ENCODE measurements around the gene SAMM50.

Gene SAMM50

DNA sequence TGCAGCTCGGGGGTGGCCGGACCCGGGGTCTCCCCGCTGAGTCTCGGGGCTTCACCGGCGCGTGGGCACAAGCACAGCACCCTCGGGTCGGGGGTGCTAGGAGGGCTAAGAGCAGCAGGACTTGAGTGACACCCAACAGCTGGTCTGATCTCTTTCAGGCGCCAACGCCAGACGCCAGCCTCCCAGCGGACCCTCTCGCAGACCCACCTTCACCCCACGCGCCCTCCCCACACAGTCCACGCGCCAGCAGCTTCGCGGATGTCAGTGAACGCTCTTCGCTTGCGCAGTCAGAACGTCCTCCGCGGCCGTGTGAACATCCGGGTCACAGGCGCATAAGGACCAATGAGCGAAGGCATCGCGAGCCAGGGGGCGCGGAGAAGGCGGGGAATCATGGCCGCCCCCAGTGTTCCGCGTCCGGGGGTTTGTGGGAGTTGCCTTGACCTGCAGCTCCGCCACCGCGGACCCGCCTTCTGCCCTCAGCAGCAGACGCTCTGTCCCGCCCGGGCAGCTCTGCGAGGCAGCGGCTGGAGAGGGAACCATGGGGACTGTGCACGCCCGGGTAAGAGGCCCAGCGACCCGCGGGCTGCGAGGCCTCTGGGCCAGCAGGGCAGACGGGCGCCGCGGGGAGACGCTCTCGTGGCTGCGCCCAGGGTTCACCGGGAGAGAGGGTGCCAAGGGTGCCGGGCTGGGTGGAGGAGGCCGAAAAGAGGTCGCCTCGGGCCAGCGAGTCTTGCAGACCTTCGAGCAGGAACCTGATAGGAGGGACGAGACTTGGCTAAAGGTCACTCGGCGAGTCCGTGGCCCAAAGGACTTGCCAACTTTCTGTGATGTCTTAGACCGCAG is at the start of gene SAMM50:
Gene SAMM50, plus strand, starts transcription at position 403 of the 843 bp plus-strand sequence. Its CDS starts 136 bp downstream, at position 539.
- DNase-seq: peak; percentile 95

DNA sequence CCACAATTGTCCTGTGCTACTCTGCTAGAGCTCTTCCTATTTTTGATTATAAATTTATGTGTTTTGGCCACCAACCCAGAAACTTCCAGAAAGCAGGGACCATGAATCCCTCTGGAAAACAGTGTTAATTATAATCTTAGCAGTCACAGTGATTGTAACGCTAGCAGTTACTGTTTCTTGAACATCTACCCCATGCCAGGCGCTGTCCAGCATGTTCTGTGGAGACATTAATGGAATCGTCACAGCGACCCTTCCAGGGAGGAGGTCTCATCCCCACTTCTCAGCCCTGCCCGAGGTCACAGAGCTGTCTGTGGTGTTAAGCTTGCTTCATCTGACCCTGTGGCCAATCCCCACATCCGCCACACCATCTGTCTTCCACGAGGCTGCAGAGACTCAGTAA is 49.6 kb upstream of the SAMM50 start:
- no peak for DNase-seq

GRCh38 chr22:43909708-43910107 is 45.5 kb upstream of the SAMM50 start:
- DNase-seq: no peak

- no peak for DNase-seq
Measured at GRCh38 chr22:43910178-43910695, 45.0 kb upstream of the SAMM50 start.

- DNase-seq: no peak
Measured at GRCh38 chr22:43911351-43911750, 43.9 kb upstream of the SAMM50 start.

- no peak for DNase-seq
Measured at GRCh38 chr22:43917521-43917920, 37.7 kb upstream of the SAMM50 start.

GRCh38 chr22:43919106-43919973 is 35.9 kb upstream of the SAMM50 start:
- no peak for DNase-seq

- DNase-seq: peak; percentile 57
Measured at GRCh38 chr22:43921370-43921769, 33.9 kb upstream of the SAMM50 start.

GRCh38 chr22:43922123-43922522 is 33.1 kb upstream of the SAMM50 start:
- peak; percentile 13 for DNase-seq

DNA sequence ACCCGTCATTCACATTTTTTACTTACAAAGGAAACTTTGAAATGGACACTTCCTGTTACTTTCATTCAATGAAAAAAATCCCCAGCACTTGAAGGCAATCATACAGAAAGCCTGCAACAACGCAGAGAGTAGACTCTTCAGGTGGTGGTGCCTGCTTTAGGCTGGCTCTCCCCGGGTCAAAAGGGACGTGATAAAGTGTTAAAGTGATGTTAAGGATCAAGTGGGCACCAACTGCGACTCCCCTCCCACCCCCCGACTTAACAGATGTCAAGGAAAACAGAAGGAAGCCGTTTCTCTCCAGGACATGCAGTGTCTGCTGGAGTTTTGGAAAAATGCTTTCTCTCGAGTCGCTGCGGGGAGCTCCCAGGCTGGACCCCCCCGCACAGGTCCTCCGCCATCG is 32.1 kb upstream of the SAMM50 start:
- DNase-seq: no peak

- peak; percentile 92 for DNase-seq
Measured at GRCh38 chr22:43923631-43924464, 31.4 kb upstream of the SAMM50 start, which contains the start of gene PNPLA3. Gene PNPLA3, plus strand, starts transcription at chr22:43923805. Its CDS starts 107 bp downstream, at chr22:43923912.

DNA sequence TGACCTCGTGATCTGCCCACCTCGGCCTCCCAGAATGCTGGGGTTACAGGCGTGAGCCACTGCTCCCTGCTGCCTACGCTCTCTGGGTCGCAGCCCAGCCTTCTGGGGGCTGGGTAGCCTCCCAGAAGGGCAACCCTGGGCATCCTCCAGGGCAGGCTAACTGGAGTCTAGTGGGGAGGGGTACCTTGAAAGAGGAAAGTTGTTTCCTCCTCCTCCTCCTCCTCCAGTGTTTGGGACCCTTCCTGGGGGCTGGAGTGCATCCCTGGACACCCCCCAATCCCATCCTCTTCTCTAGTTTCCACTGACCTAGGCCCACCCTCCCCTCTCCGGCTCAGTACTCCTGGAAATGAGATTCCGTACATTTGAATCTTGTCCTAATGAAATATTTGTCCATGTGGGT is 30.4 kb upstream of the SAMM50 start:
- DNase-seq: no peak

DNA sequence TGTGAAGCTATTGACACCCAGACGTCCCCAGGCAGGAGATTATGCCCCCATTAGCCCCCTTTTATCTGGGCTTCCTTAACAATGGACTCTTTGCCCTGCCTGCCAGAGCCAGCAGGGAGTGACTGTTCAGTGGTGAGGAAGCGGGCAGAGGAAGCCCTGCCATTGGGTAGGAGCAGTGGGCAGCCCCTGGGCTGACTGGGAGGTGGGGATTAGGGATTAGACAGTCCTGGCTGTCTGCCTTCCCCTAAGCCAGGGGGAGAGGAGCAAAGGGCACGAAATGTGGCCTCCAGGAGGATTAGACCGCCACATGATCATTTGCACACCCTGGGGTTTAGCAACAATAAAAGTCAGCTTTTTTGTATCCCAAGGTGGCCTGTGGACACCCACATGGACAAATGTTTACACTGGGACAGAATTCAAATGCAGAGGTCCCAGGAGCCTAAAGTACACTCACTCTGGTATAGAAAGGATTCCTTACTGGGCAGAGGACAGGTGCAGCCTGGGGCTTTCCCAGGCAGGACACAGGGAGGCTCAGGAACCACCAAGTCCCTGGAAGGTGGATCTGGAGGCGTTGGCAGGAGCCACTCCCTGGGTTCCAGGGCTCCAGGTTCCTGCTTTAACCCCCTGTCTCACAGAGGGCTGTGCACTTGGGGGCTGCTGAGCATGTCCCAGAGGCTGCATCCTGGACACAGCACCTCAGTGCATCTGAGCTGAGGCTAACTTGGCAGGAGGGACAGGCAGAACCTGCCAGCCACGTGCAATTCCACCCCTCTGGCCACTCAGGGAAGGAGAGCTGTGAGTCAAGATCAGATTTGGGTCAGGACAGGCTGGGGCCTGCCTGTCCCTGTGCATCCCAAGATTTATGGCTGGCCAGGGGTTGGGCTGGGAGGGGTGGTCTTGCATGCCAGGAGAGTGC is 29.6 kb upstream of the SAMM50 start:
- DNase-seq: no peak

GRCh38 chr22:43926349-43926710 is 28.9 kb upstream of the SAMM50 start:
- no peak for DNase-seq

- DNase-seq: no peak
Measured at GRCh38 chr22:43928468-43928867, 26.8 kb upstream of the SAMM50 start.

DNA sequence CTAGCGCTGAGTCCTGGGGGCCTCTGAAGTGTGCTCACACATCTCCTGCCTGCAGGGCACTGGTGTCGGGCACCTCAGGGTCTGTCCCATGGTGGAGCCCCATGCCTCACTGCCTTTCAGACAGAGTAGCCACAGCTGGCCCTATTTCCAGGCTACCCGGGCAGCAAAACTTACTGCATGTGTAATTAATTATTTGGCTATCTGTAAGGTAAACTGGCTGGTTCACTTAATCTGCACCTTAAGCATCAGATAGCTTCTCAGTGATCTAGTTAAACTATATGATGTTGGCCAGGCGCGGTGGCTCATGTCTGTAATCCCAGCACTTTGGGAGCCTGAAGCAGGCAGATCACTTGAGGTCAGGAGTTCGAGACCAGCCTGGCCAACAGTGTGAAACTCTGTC is 26.3 kb upstream of the SAMM50 start:
- no peak for DNase-seq

GRCh38 chr22:43931771-43932170 is 23.5 kb upstream of the SAMM50 start:
- no peak for DNase-seq

DNA sequence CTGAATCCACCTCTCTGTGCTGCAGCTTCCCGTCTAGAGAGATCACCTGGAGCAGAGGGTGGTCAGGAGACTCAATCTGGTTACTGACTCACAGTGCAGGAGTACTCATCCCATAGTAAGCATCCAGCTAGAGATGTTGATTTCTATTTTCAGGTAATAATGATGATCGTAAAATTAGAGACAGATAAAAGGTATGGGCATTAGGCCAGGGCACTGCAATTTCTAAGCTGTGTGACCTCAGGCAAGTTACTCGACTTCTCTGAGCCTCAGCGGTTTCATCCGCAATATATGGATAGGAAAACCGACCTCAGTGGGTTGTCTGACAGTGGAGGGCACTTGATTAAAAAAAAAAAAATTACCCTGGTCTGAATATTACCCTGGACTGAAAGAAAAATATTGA is 13.8 kb upstream of the SAMM50 start:
- no peak for DNase-seq

GRCh38 chr22:43944670-43945430 is 10.4 kb upstream of the SAMM50 start:
- DNase-seq: no peak

DNA sequence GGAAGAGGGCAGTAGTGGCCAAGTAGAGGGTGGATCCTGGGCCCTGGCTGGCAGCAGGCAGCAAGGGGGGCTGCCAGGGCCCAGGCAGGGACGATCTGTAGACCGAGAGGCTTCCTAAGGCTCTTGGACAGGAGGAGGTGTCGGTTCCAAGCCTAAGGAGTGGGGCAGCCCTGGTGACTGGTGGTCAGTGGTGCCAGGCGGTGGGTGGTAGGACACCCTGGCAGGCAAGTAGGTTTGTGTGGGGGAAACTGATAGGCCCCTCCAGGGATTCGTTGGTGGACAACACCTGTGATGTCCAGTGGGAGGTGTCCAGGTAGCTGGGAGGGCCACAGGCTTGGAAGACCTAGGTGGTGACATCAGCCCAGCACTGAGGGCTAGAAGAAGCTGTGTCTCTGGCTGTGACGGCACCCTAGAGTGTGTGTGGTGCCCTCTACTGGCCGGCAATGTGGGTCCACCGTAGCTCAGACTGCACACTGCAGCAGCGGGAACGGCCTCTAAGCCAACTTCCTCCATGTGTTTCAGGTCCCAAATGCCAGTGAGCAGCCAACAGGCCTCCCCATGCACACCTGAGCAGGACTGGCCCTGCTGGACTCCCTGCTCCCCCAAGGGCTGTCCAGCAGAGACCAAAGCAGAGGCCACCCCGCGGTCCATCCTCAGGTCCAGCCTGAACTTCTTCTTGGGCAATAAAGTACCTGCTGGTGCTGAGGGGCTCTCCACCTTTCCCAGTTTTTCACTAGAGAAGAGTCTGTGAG is 9.4 kb upstream of the SAMM50 start:
- no peak for DNase-seq

Data from left hindlimb (tissue), 1 donor.